Nasal cavity respiratory epithelium epithelial cell of viscerocranial mucosa (primary cell): ENCODE results near the gene FOXJ3. TPM values are rescaled to one million over a fixed set of nuclear protein-coding genes. Genes with fewer than 3 reads are reported as not detected.

ENCODE experiments used
- total RNA-seq: library from RNA; depleted of rRNA; stranded (reverse); fragments of >200 nt; gene quantifications from 2 replicates; pipeline ENCODE4 v1.2.3, GENCODE V29; 2014

Gene FOXJ3
- 16.4 and 28.7 TPM in 2 replicates for total RNA-seq

DNA sequence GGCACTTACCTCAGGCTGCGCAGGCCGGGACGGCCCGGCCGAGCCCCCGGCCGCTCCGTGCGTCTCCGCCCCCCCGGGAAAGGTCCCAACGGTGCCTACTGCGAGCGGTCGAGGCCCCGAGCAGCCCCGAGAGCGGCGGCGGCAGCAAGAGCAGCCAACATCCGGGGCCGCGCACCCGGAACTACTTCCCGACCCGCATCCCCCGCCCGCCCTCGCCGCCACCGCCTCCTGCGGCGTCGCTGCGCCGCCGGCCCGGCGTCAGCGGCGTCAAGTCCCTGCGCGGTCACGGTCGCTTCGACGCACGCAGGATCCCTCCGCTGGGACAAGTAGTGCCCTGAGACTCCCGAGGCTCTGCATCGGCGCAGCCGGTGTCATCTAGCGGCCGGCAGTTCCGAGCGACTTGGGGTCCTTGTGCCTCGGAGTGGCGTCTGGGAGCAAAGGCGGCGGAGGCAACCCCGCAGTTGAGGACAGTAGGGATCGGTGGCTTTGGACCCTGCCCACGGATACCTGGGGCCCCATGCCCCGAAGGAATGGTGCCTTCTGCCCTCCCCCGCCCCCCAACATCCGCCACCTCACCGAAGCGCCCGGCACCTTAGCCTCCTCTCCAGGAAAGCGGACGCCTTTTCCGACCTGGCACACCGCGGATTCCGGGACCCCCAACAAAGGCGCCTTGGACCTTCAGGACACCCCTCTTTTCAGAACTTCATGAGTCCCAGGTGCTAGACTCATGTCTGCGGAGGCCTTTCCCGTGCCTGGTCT lies at the start of gene FOXJ3:
Gene FOXJ3, minus strand, starts transcription at position 186 of the 759 bp plus-strand sequence. CDS start 24,142 bp downstream, outside the sequence.

GRCh38 chr1:42380586-42381279 lies 45.7 kb upstream of the FOXJ3 start, which contains the start of gene RIMKLA:
TSS of gene RIMKLA (plus strand) at chr1:42380792. CDS start at chr1:42380935, 143 bp downstream.

GRCh38 chr1:42164551-42165420 lies 170.2 kb downstream of the FOXJ3 start, which contains the start of gene GUCA2A:
TSS of gene GUCA2A (minus strand) at chr1:42164745. CDS start at chr1:42164712, 33 bp downstream.

DNA sequence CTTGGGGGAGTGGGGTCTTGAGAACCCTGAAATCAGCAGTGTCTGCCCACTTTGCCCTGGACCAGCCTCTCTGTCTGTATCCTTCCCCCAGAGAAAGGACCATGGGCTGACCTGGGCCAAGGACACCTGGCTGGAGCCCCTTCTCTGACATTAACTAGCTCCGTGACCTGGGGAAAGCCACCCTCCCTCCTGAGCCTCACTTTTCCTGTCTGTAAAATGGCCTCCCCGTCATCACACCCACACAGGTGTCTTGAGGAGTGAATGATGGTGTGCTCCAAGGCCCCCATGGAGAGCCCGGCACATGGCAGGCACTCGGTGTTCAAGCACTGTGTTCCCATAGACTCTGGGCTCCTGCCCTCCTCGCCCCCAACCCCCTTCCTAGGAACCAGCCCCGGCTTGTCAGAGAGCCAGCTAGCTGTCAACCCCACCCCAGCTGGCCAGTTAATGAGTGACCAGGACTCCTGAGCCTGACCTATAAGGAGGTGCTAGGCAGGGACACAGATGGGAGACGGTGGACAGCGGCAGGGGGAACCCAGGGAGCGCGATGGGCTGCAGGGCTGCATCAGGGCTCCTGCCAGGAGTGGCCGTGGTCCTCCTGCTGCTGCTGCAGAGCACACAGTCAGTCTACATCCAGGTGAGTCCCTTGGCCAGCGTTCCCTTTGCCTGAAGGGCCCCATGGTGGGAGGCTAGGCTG lies 182.0 kb downstream of the FOXJ3 start, which contains the start of gene GUCA2B:
Gene GUCA2B, plus strand, starts transcription at position 504 of the 694 bp plus-strand sequence. Its CDS starts 41 bp downstream, at position 545.

Other genes with a start within 250 kb of the FOXJ3 start
- gene GUCA2B, start 181.8 kb downstream of the FOXJ3 start, total RNA-seq, result not detected in 2 replicates
- gene GUCA2A, start 170.5 kb downstream of the FOXJ3 start, total RNA-seq, result not detected in 2 replicates
- gene RIMKLA, start 45.6 kb upstream of the FOXJ3 start, total RNA-seq, result under 0.01 TPM in 2 replicates
- gene ZMYND12, start 120.8 kb upstream of the FOXJ3 start, total RNA-seq, result 0.68 and 1.00 TPM in 2 replicates
- 43.6 and 75.5 TPM in 2 replicates for gene PPCS, start 121.3 kb upstream of the FOXJ3 start, total RNA-seq
- gene CCDC30, start 128.1 kb upstream of the FOXJ3 start, total RNA-seq, result 0.34 and 1.1 TPM in 2 replicates